ENCODE measurements around the gene CEP112.

Gene CEP112

GRCh38 chr17:66229783-66230538, 38.0 kb upstream of the CEP112 start:
- ATAC-seq, result no peak
- TF ChIP-seq PATZ1 (CRISPR knock-in tag; IDR thresholded peaks at IDR 0.05; ENCODE audit: borderline replicate concordance) (no peak), TSHZ2 (CRISPR knock-in tag; IDR thresholded peaks at IDR 0.05) (no peak), POU6F1 (CRISPR knock-in tag; IDR thresholded peaks at IDR 0.05; ENCODE audit: borderline replicate concordance, low read depth) (no peak), SNAI2 (CRISPR knock-in tag; IDR thresholded peaks at IDR 0.05) (no peak), ZFP30 (CRISPR knock-in tag; IDR thresholded peaks at IDR 0.05) (no peak), RARB (CRISPR knock-in tag; IDR thresholded peaks at IDR 0.05) (no peak), TOX (CRISPR knock-in tag; IDR thresholded peaks at IDR 0.05; ENCODE audit: borderline replicate concordance) (no peak), ZNF70 (CRISPR knock-in tag; IDR thresholded peaks at IDR 0.05) (no peak), ZC3H10 (CRISPR knock-in tag; IDR thresholded peaks at IDR 0.05) (no peak), ZFP3 (CRISPR knock-in tag; IDR thresholded peaks at IDR 0.05) (no peak), BACH2 (CRISPR knock-in tag; IDR thresholded peaks at IDR 0.05; ENCODE audit: borderline replicate concordance) (no peak), PPARA (CRISPR knock-in tag; IDR thresholded peaks at IDR 0.05; ENCODE audit: borderline replicate concordance) (no peak), ARNTL (CRISPR knock-in tag; IDR thresholded peaks at IDR 0.05; ENCODE audit: borderline replicate concordance, low read depth) (no peak), CSRNP3 (CRISPR knock-in tag; IDR thresholded peaks at IDR 0.05) (no peak)

GRCh38 chr17:66228887-66229782, 37.2 kb upstream of the CEP112 start, which contains the start of gene APOH:
Gene APOH, minus strand, starts transcription at chr17:66229415. Its CDS starts 36 bp downstream, at chr17:66229379.
- TF ChIP-seq ZFP3 (CRISPR knock-in tag; IDR thresholded peaks at IDR 0.05), result no peak
- TF ChIP-seq TSHZ2 (CRISPR knock-in tag; IDR thresholded peaks at IDR 0.05), result no peak
- peak; percentile 35; the same call in 1 of the 2 replicates for TF ChIP-seq ISL1 (CRISPR knock-in tag; IDR thresholded peaks at IDR 0.05)
- no peak for TF ChIP-seq ZNF70 (CRISPR knock-in tag; IDR thresholded peaks at IDR 0.05)
- no peak for TF ChIP-seq ZFP30 (CRISPR knock-in tag; IDR thresholded peaks at IDR 0.05)
- no peak for ATAC-seq
